GM12878 (cell line): ENCODE data around the gene ENAH. TPM values are rescaled to one million over a fixed set of nuclear protein-coding genes. Genes with fewer than 3 reads are reported as not detected.

Experiments used
- ATAC-seq: fragments of 200-7000 bp; cut with Tn5 transposase; 3 replicates; pipeline ENCODE4 v1.9.1; 2020; ENCODE audit warnings: mild to moderate bottlenecking, moderate library complexity
- BruUV-seq: library from RNA; stranded (reverse); fragments of 400-500 nt; replicated peaks from 2 replicates; lab custom pipeline; 2021; lab: Mats Ljungman, UMichigan
- CTCF ChIA-PET: fragments of 300-600 bp; sonication (Branson Sonifier 250); formaldehyde crosslinking; extraction: SDS; loops from one replicate; lab custom pipeline; 2021; ENCODE audit warnings: inconsistent platforms; lab: Yijun Ruan, JAX
- POLR2A ChIA-PET: fragments of 350-600 bp; formaldehyde crosslinking; extraction: SDS; loops from one replicate; lab custom pipeline; 2021; ENCODE audit warnings: inconsistent platforms; lab: Charles Lee
- RAD21 ChIA-PET: fragments of 300-600 bp; sonication (Branson Sonifier 250); formaldehyde crosslinking; loops from one replicate; lab custom pipeline; 2023; ENCODE audit warnings: antibody characterized with exemption; ENCODE audit not compliant: unreplicated experiment; lab: Charles Lee
- SMC1A ChIA-PET: fragments of 300-600 bp; sonication (Branson Sonifier 250); formaldehyde crosslinking; loops from one replicate; lab custom pipeline; 2023; ENCODE audit not compliant: unreplicated experiment, uncharacterized antibody; lab: Charles Lee
- DNase-seq: peaks from one replicate; pipeline ENCODE4 v3.0.0-alpha.2; 2011; ENCODE audit warnings: low read depth, low spot score
- FAIRE-seq: peaks from 3 replicates; lab custom pipeline; 2011; peaks lifted over from hg19 to GRCh38; lab: Jason Lieb, UNC
- H2AFZ ChIP-seq: 2 replicates; pipeline ENCODE4 v1.6.0; 2011; ENCODE audit warnings: low read depth, low read length, control low read depth; ENCODE audit not compliant: control insufficient read depth
- H3K27ac ChIP-seq: 2 replicates; pipeline ENCODE4 v1.5.1; 2011; ENCODE audit warnings: control low read depth; ENCODE audit not compliant: control insufficient read depth, insufficient read depth
- H3K27me3 ChIP-seq, 2 experiments: replicated peaks in 1 of 2; 2 replicates each; pipeline versions ENCODE4 v1.6.0 to v1.6.1; 2011; ENCODE audit warnings: low read length in 1 of 2; ENCODE audit not compliant: control insufficient read depth in 2 of 2, insufficient read depth in 2 of 2
- H3K36me3 ChIP-seq, 2 experiments: 2 replicates each; pipeline ENCODE4 v1.5.1; 2011; ENCODE audit warnings: low read length in 1 of 2; ENCODE audit not compliant: control insufficient read depth in 2 of 2, insufficient read depth in 2 of 2
- H3K4me1 ChIP-seq: 2 replicates; pipeline ENCODE4 v1.6.1; 2011; ENCODE audit warnings: mild to moderate bottlenecking, low read length, moderate library complexity, mixed read lengths; ENCODE audit not compliant: control insufficient read depth, insufficient read depth
- H3K4me2 ChIP-seq: 2 replicates; pipeline ENCODE4 v1.6.0; 2011; ENCODE audit warnings: control low read depth; ENCODE audit not compliant: control insufficient read depth, insufficient read depth
- H3K4me3 ChIP-seq: fragments of 200-600 bp; sonication (generic); 2 replicates; pipeline ENCODE4 v1.5.1; 2016
- H3K79me2 ChIP-seq: 2 replicates; pipeline ENCODE4 v1.6.0; 2011; ENCODE audit warnings: low read length; ENCODE audit not compliant: control insufficient read depth, insufficient read depth
- H3K9ac ChIP-seq: 2 replicates; pipeline ENCODE4 v1.8.0; 2011; ENCODE audit warnings: low read length, control low read depth, mixed read lengths; ENCODE audit not compliant: control insufficient read depth, insufficient read depth
- H3K9me3 ChIP-seq: replicated peaks from 3 replicates; pipeline ENCODE4 v1.5.1; 2011; ENCODE audit warnings: mild to moderate bottlenecking, low read length; ENCODE audit not compliant: control insufficient read depth, insufficient read depth
- H4K20me1 ChIP-seq: 2 replicates; pipeline ENCODE4 v1.6.0; 2011; ENCODE audit not compliant: control insufficient read depth, insufficient read depth
- BCL3 ChIP-seq: IDR thresholded peaks from 2 replicates; pipeline ENCODE4 v1.6.1; 2011; ENCODE audit warnings: borderline replicate concordance, low read depth, mild to moderate bottlenecking, moderate library complexity, low read length; ENCODE audit not compliant: insufficient read depth, poor library complexity, severe bottlenecking
- BHLHE40 ChIP-seq, 2 experiments: fragments of 450-650 bp in 1 of 2; IDR thresholded peaks; 2 replicates each; pipeline ENCODE4 v1.6.1; 2011 to 2017; ENCODE audit warnings: low read depth in 2 of 2, borderline replicate concordance in 1 of 2, improper control_type of control experiment in 1 of 2, low read length in 1 of 2, mild to moderate bottlenecking in 1 of 2
- CHD2 ChIP-seq: IDR thresholded peaks from 2 replicates; pipeline ENCODE4 v1.6.1; 2011; ENCODE audit warnings: low read depth, low read length, improper control_type of control experiment, borderline replicate concordance
- CREB1 ChIP-seq: IDR thresholded peaks from 2 replicates; pipeline ENCODE4 v1.6.1; 2012; ENCODE audit warnings: low read depth, mild to moderate bottlenecking, inconsistent platforms
- FOXM1 ChIP-seq: IDR thresholded peaks from 2 replicates; pipeline ENCODE4 v1.6.1; 2012; ENCODE audit warnings: low read depth, mild to moderate bottlenecking, inconsistent platforms, low read length, moderate library complexity
- GATAD2B ChIP-seq: fragments of 450-650 bp; conservative IDR thresholded peaks from 2 replicates; pipeline ENCODE4 v1.6.1; 2017; ENCODE audit warnings: low read depth, mild to moderate bottlenecking, moderate library complexity
- JUND ChIP-seq: IDR thresholded peaks from 2 replicates; pipeline ENCODE4 v1.6.1; 2012; ENCODE audit warnings: low read depth, mild to moderate bottlenecking, low read length, improper control_type of control experiment, moderate library complexity
- MEF2A ChIP-seq: IDR thresholded peaks from 2 replicates; pipeline ENCODE4 v1.6.1; 2011; ENCODE audit warnings: low read depth, mild to moderate bottlenecking, low read length, moderate library complexity; ENCODE audit not compliant: insufficient read depth
- MTA3 ChIP-seq: IDR thresholded peaks from 2 replicates; pipeline ENCODE4 v1.6.1; 2012; ENCODE audit warnings: low read length, inconsistent platforms, borderline replicate concordance
- NBN ChIP-seq: fragments of 450-650 bp; IDR thresholded peaks from 2 replicates; pipeline ENCODE4 v1.6.1; 2016
- RCOR1 ChIP-seq: conservative IDR thresholded peaks from 2 replicates; pipeline ENCODE4 v1.6.1; 2012; ENCODE audit warnings: low read depth, low read length, improper control_type of control experiment
- STAT1 ChIP-seq: fragments of 450-650 bp; conservative IDR thresholded peaks from 2 replicates; pipeline ENCODE4 v1.6.1; 2014; ENCODE audit warnings: antibody characterized with exemption, mild to moderate bottlenecking
- YBX1 ChIP-seq: fragments of 450-650 bp; IDR thresholded peaks from 2 replicates; pipeline ENCODE4 v1.6.1; 2016; ENCODE audit warnings: antibody characterized with exemption
- ZBTB40 ChIP-seq: fragments of 450-650 bp; IDR thresholded peaks from 2 replicates; pipeline ENCODE4 v1.6.1; 2016; ENCODE audit warnings: mild to moderate bottlenecking, moderate library complexity, borderline replicate concordance
- ZNF687 ChIP-seq: fragments of 450-650 bp; IDR thresholded peaks from 2 replicates; pipeline ENCODE4 v1.6.1; 2017; ENCODE audit warnings: mild to moderate bottlenecking, moderate library complexity
- WGBS: methylation state at CpG from one replicate; pipeline ENCODE4 v1.1.6; 2016; ENCODE audit warnings: low lambda C conversion rate; ENCODE audit not compliant: insufficient replicate concordance, insufficient coverage; ENCODE audit errors: missing lambda C conversion rate; 5-methylcytosine and 5-hydroxymethylcytosine counted together
- in situ Hi-C: fragments of 300-500 bp; cut with MboI; formaldehyde crosslinking; loops from 9 replicates; pipeline ENCODE4 v1.14.3; 2018; ENCODE audit warnings: mixed read lengths
- intact Hi-C: fragments of 100-400 bp; cut with micrococcal nuclease; formaldehyde crosslinking; loops from one replicate; pipeline ENCODE4 v1.14.2; 2022; ENCODE audit not compliant: unreplicated experiment
- polyA plus RNA-seq, 11 experiments: library from polyadenylated mRNA; depleted of rRNA in 4 of 11; unstranded in 6 of 11; stranded (reverse) in 5 of 11; fragments of >200 nt; fragmentation: Nextera tagmentation in 4 of 11; fragmentation: Illumina TruSeq in 1 of 11; extraction: Ambion mirVana in 4 of 11; extraction: Trizol in 1 of 11; gene quantifications; 1 replicate in 1 of 11; 2 replicates in 10 of 11; pipeline versions ENCODE4 v1.2.1 to v1.2.3, GENCODE V29; 2011 to 2016; ENCODE audit warnings: inconsistent platforms in 2 of 11, missing spikeins in 2 of 11, low read depth in 1 of 11
- total RNA-seq, 4 experiments: library from RNA; depleted of rRNA in 3 of 4; stranded (reverse); fragments of >200 nt in 3 of 4; fragmentation: Illumina TruSeq in 1 of 4; extraction: Trizol in 1 of 4; gene quantifications; 2 replicates each; pipeline versions ENCODE4 v1.2.1 to v1.2.3, GENCODE V29; 2013 to 2021

Gene ENAH
- total and polyA plus RNA-seq, 10 of the 15 experiments (the other 5 are each of a cell fraction or from before 2014, with no cell fraction given): under 0.01 to 0.62 (median 0.06) TPM; not detected in 5

GRCh38 chr1:225601902-225602589 is 50.9 kb downstream of the ENAH start:
- Histone ChIP-seq H3K36me3 (no peaks in the 10 kb centered on the region), H3K9ac (no peak overlapping the region), H3K9me3 (no peaks in the 10 kb centered on the region), H3K79me2 (no peaks in the 10 kb centered on the region), H3K4me2 (no peak overlapping the region), H3K4me1 (no peaks in the 10 kb centered on the region), H3K4me3 (no peak overlapping the region), H3K27me3 (no peaks in the 10 kb centered on the region), H3K27ac (no peak overlapping the region), H4K20me1 (no peaks in the 10 kb centered on the region), H2AFZ (no peak overlapping the region)
- ChIA-PET SMC1A (interaction anchor here (1.2 kb wide), 1 partner anchor 177 kb away, joined by 3 read pairs; no protein-coding TSS in a partner anchor), CTCF (interaction anchor here (1.7 kb wide), 1 partner anchor 9 kb away, joined by 4 read pairs; no protein-coding TSS in a partner anchor), POLR2A (no interaction called here), RAD21 (no interaction called here)
- intact Hi-C loops (no loop called here), in situ Hi-C loops (no loop called here)
- 47% methylated on average over 3 of the region's 3 CpGs for WGBS
- FAIRE-seq (no peak), ATAC-seq (no peak), DNase-seq (no peak)
- no TSS peak for BruUV-seq
- TF ChIP-seq GATAD2B: no peak
- no peak for TF ChIP-seq BCL3
- no peak for TF ChIP-seq ZNF687
- TF ChIP-seq CREB1: no peak
- no peak for TF ChIP-seq FOXM1
- no peak for TF ChIP-seq MEF2A
- no peak for TF ChIP-seq MTA3
- TF ChIP-seq NBN: no peak
- TF ChIP-seq YBX1: no peak
- no peak for TF ChIP-seq ZBTB40
- TF ChIP-seq STAT1: no peak
- no peak for TF ChIP-seq RCOR1
- no peak for TF ChIP-seq CHD2
- no peak for TF ChIP-seq JUND
- no peak for TF ChIP-seq BHLHE40 (IDR thresholded peaks at IDR 0.05; ENCODE audit: borderline replicate concordance in 1 of 2, low read depth in 2 of 2, low read length in 1 of 2)
